Mammary epithelial cell (primary cell): ENCODE results near the gene AK8.

Source experiments
- CTCF ChIP-seq, 2 donors: IDR thresholded peaks in 1 of 2; conservative IDR thresholded peaks in 1 of 2; 2 replicates each; pipeline ENCODE4 v1.5.1; 2011 to 2012; ENCODE audit warnings: inconsistent platforms in 2 of 2, low read length in 2 of 2, mild to moderate bottlenecking in 2 of 2, control low read depth in 1 of 2, low read depth in 1 of 2; ENCODE audit not compliant: insufficient read depth in 1 of 2; ENCODE audit errors: extremely low read depth in 1 of 2
- EZH2 ChIP-seq: IDR thresholded peaks from 2 replicates; pipeline ENCODE4 v1.6.1; 2012; ENCODE audit warnings: low read length, inconsistent platforms, borderline replicate concordance

GRCh38 chr9:132698989-132699388 is 179.1 kb downstream of the AK8 start:
- TF ChIP-seq CTCF (conservative IDR thresholded peaks at IDR 0.05 in 1 of 2, IDR thresholded peaks at IDR 0.05 in 1 of 2; ENCODE audit: extremely low read depth in 1 of 2, insufficient read depth in 1 of 2, low read depth in 1 of 2, low read length in 2 of 2): no peak
- TF ChIP-seq EZH2: no peak
